Superior temporal gyrus (tissue), 1 donor: ENCODE measurements around the gene FBXO42.
A peak's percentile ranks its signal among the peaks of the same experiment; 100 is the strongest.
"Not testable (repeated sequence)": the region's sequence is repeated elsewhere in the genome, so short reads cannot be mapped to it uniquely, and the experiment has no call there.

Experiments used
- DNase-seq: peaks from one replicate; pipeline ENCODE4 v3.0.0-alpha.2; 2016; ENCODE audit errors: extremely low spot score

Gene FBXO42

DNA sequence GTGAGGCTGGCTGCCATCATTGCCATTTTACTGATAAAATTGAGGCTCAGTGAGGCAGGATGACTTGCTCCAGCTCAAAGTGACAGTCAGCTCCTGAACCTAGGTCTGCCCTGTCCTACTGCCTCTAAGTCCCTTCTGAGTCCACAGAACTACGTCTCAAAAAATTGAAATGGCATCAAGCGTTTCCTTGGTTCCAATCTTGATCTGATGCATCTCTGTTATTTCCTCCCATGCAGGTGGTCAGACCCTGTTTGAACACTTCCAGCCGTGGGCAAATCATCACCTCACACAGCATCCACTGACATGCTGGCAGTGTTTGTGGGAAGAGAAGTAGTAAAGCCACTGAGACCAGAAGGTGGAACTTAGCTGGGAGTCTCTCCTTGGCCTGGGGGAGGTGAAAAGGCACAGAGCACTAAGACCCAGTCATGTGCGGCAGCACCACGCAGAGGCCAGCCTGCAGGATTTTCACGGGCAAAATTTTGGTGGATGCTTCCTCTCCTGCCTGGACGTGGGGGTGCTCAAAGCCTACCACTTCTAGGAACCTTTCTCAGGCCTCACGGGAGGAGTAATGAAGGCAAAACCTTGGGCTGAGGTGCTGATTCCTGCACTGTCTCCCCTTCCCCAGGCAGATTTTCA lies 107.5 kb downstream of the FBXO42 start:
- DNase-seq = no peak

DNA sequence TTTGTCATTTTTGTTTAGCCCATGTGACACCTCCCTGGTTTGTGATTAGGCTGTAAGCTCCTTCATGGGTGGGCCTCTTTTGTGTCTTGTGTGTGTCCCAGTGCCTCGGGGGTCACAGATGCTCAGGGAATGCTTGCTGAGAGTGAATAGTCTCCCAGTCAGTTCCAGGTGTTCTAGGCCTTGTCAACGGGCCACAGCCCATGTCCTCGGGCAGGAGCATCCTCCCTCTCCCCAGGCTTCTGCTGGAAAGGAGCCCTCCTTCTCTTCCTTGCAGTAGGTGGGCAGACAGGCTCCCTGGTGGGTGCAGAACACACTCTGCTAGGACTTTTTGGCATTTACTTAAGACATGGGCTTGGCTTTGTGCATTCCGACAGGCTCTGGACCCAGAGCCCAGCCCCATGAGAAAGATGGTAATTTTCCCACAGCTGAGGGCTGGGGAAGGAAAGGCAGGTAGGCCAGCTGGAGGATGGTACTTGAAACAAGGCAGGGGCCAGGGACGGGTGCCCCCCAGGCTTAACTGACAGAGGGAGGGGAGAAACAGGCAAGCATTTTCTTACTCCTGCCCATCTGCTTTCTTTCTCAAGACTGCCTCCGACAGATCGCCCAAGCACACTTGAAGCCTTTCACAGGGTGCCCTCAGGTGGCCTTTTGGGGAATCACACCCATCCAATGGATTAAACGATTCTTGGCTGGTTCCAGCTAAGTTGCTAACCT lies 108.2 kb downstream of the FBXO42 start:
- peak; percentile 90 for DNase-seq

- DNase-seq = no peak
Measured at GRCh38 chr1:16243215-16243610, 109.1 kb downstream of the FBXO42 start.

GRCh38 chr1:16242556-16243214 lies 109.6 kb downstream of the FBXO42 start:
- no peak for DNase-seq

DNA sequence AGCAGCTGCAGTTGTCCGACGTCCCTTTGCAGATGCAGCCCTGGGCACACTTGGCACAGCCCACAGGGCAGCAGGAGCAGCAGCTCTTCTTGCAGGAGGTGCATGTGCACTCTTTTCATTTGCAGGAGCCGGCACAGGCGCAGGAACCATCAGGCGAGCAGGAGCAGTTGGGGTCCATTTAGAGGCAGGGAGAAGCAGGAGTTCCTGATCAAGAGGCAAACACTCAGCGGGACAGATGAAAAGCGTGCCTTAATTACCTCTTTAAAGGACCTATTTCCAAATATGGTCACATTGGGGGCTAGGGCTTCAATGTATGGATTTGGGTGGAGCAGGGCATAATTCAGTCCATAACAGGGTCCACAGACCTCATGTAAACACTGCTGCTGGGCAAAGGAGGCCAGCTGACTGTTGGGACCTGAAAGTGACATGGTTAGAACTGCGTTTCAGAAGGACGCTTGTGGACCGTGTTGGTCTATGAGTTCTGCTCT lies 111.0 kb downstream of the FBXO42 start:
- DNase-seq = no peak

DNA sequence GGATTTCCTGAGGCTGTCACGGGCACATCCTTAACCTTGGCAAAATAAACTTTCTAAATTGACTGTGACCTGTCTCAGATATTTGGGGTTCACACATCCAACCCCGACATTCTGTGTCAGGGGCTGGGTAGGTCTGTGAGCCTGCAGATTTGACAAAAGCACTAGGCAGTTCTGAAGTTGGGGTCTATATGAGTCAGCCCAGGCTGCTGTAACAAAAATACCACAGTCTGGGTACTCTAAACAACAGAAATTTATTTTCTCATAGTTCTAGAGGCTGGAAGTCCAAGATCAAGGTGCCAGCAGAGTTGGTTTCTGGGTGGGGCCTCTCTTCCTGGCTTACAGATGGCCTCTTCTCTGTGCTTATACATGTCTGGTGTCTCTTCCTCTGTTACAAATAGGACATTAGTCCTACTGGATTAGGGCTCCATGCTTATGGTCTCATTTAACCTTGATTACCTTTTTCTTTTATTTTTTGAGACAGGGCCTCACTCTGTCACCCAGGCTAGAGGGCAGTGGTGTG lies 112.2 kb downstream of the FBXO42 start:
- DNase-seq = no peak

GRCh38 chr1:16237343-16237830 lies 114.9 kb downstream of the FBXO42 start:
- no peak for DNase-seq

GRCh38 chr1:16236511-16237342 lies 115.6 kb downstream of the FBXO42 start, which contains the start of gene CPLANE2:
Gene CPLANE2, minus strand, starts transcription at chr1:16237183. Its CDS starts 441 bp downstream, at chr1:16236742.
- peak; percentile 86 for DNase-seq

DNA sequence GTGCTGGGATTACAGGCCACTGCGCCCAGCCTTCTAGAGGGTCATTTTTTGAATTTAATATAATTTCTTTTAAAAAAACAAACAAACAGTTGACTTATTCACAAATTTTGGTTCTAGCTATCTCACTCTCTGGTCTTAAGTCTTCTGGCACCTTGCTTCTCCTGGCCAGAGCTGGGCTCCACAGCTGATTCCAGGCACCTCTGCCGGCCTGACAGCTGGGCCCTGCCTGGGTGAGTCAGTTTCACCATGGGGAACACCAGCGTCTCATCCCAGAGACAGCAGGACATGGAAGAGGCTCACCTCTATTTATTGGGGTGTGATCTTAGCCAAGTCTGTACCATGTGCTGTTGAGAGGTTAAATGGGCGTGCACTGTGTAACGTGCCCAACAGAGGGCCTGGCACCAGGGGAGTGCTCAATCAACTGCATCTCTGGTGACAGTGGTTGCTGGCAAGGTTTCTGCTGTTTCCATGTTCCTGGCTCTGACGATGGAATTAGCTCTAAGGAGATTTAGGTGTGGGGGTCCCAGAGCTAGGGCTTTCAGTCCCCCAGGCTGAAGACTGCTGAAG lies 116.3 kb downstream of the FBXO42 start:
- DNase-seq = no peak

- no peak for DNase-seq
Measured at GRCh38 chr1:16235347-16235746, 116.9 kb downstream of the FBXO42 start.

GRCh38 chr1:16233431-16233830 lies 118.8 kb downstream of the FBXO42 start:
- DNase-seq = no peak

GRCh38 chr1:16232316-16232710 lies 120.0 kb downstream of the FBXO42 start:
- no peak for DNase-seq

- no peak for DNase-seq
Measured at GRCh38 chr1:16231331-16232315, 120.7 kb downstream of the FBXO42 start.

DNA sequence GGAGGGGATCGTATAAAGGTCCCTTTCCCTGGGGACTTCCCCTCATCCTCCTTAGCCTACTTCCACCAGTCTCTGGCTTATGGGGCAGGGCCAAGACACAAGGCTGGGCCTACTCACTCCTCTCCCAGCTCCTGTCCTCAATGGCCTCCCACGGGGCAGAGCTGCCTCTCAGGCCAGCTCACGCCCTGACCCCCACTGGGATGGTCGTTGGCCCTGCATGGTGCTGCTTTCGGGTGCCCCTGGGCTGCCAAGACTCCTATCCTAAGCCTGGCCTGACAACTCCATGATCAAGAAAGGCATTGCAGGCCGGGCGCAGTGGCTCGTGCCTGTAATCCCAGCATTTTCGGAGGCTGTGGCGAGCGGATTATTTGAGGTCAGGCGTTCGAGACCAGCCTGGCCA lies 121.5 kb downstream of the FBXO42 start:
- no peak for DNase-seq

DNA sequence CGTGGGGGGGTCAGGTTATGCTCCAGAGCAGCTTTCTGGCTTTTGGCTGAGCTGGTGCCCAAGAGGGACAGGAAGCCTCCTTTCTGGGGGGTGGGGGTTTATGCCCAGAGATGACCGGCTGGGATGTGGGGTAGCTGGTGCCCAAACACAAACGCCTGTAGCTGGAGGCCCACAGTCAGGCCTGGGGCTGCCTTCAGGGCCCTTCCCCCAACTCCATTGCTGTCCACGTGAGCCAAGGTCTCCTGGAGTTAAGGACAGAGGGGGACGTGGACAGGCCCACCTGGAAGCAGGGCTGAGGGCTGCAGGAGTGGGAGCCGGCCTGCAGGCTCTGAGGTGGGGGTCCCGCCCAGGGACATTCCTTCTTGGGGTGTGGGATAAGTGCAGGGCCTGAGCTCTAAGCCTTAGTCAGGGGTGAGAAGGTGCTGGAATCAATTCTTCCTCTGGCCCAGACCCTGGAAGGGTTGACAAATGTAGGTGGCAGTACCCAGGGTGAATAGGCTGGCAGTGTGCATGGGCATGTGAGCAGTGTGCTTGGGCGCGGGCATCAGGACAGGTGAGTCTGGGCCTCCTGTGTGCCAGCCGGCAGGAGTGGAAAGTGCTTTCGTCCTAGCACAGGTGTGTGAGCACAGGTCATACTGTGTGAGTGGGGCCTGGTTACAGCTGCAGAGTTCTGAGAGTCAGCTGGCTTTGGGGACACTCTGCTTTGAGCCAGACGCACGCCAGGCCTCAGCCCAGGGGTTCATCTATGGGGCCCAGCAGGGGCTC lies 122.1 kb downstream of the FBXO42 start:
- DNase-seq = no peak

DNA sequence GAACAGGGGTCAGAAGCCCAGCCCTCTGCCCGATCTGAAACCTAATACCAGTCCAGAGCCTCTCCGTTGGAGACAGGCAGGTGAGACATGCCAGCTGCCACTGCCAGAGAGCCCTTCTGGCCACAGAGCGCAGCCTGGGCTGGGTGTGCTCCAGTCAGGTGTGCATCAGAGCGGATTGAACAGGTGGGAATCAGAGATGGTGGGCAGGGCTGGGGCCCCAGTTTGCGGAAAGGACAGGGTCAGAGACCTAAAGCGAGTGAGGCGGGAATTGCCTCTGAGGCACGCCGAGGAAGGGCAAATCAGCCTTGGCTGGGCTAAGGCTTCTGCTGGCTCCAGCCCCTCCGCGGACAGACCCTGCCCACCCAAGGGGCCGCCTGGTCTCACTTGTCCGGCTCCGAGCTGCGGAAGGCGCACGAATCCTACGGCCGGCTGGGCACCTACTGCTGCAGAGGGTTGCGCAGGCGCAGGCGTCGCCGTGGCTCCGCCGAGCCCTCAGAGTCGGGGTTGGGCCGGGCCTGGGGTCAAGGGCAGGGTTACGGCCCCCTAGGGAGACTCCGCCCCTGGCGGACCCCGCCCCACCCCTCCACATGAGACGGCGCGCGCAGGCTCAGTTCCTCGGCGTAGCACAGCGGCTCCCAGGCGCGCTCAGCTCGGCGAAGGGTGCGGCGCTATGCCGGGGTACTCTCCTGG lies 125.6 kb downstream of the FBXO42 start:
- DNase-seq = no peak

DNA sequence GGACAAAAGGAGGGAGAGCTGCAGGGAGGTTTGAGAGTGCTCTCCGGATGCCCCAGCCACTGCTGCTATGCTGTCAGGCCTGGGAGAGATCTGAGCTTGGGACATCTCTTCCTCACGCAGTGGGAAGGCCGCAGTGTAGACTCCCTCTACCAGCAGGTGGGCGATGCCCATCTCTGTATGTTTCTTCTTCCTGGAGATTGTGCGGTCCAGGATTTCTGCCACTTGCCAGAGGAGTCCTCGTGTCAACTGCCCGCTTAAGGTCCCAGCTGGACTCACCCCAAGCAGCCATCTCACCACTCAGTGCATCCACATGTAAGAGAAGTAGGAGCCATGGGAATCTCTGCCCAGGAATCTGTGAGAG lies 126.2 kb downstream of the FBXO42 start:
- DNase-seq = no peak

DNA sequence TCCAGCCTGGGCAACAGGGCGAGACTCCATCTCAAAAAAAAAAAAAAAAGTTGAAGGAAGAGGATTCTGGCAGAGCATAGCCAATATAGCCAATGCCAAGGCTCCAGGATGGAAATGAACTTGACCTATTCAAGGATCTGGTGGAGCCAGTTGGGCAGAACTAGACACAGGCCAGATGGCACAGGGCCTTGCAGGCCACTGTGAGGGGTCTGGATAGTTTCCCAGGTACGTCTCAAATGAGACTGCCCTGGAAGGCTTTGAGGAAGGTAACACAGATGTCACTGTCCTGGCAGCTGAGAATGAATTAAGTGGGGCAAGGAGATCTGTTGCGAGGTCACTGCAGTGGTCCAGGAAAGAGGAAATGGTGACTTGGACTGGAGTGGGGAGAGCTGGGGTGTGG lies 127.8 kb downstream of the FBXO42 start:
- no peak for DNase-seq

DNA sequence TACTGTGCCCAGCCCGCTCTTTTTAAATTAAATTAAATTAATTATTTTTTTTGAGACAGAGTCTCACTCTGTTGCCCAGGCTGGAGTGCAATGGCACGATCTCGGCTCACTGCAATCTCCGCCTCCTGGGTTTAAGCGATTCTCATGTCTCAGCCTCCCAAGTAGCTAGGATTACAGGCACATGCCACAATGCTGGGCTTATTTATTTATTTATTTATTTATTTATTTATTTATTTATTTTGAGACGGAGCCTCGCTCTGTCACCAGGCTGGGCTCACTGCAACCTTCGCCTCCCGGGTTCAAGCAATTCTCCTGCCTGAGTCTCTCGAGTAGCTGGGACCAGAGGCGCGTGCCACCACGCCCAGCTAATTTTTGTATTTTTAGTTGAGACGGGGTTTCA lies 129.6 kb downstream of the FBXO42 start:
- DNase-seq = not testable (repeated sequence)
